HPDE6-E6E7 (cell line): ENCODE measurements around the gene SLC25A34.
"Not testable (repeated sequence)": the region's sequence is repeated elsewhere in the genome, so short reads cannot be mapped to it uniquely, and the experiment has no call there.

ENCODE experiments used
- DNase-seq: peaks from one replicate; pipeline ENCODE4 v3.0.0; 2011; ENCODE audit warnings: missing footprints; ENCODE audit errors: extremely low spot score

SLC25A34 gene

DNA sequence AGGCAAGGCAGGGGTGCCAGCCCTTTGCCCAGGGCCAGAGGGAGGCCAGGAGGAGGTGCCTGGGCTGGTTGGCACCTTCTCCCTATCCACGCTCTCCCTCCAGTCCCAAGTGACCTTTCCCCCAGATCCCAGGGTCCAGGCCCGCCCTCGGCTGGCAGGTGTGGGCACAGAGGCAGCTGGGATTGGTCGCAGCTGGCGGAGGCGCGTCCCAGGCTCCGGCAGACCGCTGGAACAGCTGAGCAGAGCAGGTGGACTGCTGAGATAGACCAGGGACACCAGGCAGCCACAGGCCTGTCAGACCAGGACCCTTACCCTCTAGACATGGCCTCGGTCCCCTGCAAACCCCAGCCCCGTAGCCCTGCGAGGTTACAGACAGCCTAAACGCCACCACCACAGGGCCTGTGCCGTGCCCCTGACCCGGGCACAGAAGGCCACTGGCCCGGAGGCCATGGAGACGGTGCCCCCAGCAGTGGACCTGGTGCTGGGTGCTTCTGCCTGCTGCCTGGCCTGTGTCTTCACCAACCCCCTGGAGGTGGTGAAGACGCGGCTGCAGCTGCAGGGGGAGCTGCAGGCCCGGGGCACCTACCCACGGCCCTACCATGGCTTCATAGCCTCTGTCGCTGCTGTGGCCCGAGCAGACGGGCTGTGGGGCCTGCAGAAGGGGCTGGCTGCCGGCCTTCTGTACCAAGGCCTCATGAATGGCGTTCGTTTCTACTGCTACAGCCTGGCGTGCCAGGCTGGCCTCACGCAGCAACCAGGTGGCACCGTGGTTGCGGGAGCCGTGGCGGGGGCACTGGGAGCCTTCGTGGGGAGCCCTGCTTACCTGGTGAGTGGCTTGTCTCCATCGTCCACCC lies at the start of gene SLC25A34:
Gene SLC25A34, plus strand, starts transcription at position 221 of the 854 bp plus-strand sequence. Its CDS starts 228 bp downstream, at position 449.
- no peak for DNase-seq

DNA sequence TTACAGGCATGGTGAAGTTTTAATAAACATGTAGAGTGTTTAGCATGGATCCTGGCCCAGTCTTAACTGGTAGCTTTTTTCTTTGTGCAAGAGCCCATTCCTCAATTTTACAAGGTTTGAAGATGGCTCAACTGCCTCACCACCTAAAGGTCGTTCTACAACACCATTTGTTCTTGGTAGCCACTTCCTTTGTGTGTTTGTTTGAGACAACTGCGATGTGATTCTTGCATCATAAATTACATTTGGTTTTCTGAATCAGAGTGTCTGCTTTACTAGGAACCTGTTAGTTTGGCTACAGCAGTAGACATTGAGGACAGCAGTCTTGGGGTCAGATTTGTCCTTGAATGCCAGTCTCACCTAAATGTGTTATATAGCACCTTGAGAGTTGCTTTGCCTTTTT lies 48.6 kb upstream of the SLC25A34 start:
- DNase-seq: no peak

DNA sequence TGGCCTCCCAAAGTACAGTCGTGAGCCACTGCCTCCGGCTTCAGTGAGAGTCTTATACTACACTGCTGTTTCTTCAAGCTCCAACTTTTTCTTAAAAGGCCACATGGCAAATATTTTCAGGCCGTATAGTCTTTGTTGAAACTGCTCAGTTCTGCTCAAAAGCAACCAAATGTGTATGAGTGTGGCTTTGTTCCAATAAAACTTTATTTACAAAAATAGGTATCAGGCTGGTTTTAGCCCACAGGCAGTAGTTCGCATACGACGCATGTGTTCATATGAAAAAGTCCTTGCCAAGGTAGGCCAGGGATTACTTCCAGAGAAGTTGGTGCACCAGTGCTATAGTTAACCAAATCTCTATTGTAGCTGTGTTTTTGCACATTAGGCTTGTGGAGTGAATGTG lies 45.7 kb upstream of the SLC25A34 start:
- DNase-seq: no peak

DNA sequence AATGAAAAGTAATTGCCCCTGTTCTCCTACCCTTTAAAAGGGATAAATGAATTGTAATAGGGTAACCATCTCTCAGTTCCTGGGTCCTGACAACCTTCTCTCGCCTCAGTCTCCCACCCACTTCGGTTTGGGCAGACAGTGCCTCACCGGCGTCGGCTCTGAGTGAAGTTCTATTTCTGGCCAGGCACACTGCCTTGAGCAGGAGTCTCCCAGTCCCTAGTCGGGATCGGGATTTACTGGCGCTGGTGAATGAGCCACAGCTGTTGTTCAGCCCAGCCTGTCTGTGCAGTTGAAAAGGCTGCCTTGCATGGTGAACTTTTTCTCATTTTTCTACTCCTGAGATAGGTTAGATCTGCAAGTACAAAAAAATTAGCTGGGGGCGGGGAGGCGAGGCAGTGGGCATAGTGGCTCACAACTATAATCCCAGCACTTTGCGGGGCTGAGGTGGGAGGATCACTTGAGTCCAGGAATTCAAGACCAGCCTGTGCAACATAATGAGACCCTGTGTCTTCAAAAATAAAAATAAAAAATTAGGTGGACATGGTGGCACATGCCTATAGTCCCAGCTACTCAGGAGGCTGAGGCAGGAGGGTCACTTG lies 44.5 kb upstream of the SLC25A34 start:
- no peak for DNase-seq

DNA sequence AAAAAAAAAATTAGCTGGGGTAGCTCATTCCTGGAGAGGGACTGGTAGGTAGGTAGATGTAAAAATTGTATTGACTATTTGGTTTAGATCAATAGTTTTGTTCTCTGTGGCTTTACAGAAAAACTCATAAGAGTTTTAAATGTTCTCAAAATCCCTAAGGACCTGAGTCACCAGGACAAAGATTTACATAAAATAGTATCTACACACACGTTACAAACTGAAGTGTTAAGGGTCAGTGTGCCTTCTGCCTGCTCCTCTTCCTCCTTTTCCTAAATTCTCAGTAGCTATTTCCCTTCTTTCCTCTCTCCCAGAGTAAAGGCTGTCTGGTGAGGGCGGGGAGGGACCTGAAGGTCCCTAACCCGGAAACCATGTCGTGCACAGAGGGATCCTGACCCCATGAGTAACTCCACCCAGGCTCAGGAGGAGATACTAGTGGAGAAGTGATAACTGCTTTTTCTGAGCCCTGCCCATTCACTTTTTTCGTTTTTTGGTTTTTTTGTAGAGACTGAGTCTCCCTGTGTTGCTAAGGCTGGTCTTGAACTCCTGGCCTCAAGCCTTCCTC lies 43.9 kb upstream of the SLC25A34 start:
- no peak for DNase-seq

DNA sequence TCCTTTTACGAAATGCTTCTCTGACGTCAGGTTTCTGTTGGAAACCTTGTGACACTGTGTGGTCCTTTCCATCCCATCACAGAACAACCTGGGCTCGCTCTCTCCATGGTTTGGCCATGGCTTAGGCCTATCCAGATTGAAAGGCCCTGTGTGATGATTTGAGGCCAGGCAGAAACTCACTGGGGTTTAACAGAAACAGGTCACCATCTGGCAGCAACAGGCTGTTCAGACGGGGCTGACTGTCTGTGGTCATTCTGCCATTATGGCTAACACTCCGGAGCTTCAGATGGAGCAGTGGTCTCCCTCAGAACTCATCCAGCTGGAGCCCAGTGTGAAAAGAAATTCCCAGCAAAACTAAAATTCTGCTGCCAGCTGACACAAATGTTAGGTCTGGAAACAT lies 42.7 kb upstream of the SLC25A34 start:
- DNase-seq: no peak

DNA sequence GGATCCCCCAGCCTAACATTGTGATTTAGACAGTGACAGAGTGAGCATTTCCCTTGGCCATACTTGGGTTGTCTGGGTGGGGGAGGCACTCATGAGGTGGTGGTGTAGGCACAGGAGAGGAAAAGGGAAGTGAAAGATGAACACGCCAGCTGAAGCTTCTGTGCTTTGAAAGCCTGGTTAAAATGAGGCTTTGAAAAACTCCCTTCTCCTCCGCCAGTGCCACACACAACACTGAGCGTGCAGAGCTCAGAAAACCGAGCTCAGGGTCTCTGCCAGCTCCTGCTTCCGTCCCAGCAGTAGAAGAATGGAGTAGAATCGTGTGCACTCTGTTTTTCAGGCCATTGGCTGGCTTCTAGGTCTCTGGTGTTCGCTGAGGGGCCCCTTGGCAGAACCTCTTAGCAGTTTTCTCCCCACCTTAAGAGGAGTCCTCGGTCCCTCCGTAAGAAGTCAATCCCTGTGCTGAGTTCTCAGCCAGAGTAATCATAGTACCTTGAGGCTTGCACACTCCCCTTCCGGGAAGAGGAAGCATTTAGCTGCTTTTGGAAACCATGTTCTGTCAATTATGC lies 39.0 kb upstream of the SLC25A34 start:
- DNase-seq: no peak

DNA sequence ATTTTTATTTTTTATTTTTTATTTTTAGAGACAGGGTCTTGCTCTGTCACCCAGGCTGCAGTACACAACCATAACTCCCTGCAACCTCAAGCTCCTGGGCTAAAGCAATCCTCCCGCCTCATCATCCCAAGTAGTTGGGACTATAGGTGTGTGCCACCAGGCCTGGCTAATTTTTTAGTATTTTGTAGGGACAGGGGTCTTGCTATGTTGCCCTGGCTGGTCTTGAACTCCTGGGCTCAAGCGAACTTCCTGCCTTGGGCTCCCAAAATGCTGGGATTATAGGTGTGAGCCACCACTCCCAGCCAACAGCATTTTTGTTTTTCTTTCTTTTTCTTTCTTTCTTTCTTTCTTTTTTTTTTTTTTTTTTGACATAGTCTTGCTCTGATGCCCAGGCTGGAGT lies 37.9 kb upstream of the SLC25A34 start:
- no peak for DNase-seq

DNA sequence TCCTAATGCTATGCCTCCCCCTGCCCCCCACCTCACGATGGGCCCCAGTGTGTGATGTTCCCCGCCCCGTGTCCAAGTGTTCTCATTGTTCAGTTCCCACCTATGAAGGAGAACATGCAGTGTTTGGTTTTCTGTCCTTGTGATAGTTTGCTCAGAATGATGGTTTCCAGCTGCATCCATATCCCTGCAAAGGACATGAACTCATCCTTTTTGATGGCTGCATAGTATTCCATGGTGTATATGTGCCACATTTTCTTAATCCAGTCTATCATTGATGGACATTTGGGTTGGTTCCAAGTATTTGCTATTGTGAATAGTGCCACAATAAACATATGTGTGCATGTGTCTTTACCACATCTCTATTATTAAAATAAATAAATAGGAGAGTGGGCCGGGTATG lies 36.7 kb upstream of the SLC25A34 start:
- not testable (repeated sequence) for DNase-seq

DNA sequence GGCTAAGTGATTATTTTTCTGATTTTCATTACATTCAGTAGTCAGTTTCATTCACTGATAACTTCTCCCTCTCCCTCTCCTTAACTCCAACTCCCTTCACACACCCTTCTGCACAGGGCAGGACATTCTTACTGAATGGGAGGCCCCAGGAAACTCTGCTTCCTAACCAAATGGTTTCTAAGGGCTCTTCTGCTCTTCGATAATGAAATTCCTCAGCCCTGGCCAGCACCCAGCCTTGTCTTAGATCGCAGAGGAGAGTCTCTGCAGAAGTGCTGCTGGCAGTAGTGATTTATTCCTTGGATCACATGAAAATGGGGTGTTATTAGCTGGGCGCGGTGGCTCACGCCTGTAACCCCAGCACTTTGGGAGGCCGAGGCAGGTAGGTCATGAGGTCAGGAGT lies 35.5 kb upstream of the SLC25A34 start:
- no peak for DNase-seq

DNA sequence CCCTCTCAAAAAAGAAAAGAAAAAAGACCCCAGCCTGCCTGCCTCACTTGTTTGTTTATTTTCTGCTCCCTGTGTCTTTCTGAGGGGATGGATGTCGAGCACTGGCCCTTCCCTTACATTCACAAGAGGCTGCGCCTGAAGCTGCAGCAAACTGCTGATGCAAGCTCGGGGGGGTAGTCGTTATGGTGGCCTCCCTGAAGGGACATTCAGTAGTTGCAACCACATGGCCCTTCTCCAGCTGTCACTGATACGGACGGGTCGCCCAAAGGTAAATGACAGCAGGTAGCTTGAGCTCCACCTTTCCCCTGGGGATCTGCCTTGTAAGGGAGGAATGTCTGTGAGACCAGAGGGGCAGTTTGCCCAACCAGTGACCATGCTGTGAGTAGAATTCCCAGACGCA lies 34.3 kb upstream of the SLC25A34 start:
- no peak for DNase-seq

DNA sequence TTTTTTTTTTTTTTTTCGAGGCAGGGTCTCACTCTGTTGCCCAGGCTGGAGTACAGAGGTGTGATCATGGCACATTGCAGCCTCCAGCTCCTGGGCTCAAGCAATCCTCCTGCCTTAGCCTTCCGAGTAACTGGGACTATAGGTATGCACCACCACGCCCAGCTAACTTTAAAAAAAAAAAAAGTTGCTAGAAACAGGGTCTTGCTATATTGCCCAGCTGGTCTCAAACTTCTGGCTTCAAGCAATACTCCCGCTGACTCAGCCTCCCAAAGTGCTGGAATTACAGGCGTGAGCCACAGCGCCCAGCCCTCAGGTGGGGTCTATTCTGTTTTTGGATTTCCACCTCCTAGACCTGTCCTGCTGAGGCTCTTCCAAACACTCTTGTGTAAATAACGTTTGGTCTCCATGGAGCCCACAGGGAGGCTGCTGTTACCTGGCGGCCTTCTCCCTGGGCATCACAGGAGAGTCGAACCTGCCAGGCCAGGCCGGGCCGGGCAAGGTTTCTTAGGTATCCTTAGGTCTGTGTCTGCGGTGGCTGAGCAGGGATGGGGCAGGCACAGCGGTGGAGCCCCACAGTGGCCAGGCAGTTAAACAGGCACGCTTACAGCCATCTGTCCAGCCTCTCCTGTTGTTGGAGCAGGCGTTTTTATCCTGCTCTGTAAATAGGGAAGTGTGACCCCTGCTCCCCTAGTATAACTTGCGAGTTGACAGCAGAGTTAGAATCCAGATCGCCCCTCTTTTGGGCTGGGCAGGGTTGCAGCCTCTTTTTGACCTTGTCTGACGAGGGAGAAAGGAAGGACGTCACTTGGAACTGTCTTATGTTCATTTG lies 33.1 kb upstream of the SLC25A34 start:
- no peak for DNase-seq

DNA sequence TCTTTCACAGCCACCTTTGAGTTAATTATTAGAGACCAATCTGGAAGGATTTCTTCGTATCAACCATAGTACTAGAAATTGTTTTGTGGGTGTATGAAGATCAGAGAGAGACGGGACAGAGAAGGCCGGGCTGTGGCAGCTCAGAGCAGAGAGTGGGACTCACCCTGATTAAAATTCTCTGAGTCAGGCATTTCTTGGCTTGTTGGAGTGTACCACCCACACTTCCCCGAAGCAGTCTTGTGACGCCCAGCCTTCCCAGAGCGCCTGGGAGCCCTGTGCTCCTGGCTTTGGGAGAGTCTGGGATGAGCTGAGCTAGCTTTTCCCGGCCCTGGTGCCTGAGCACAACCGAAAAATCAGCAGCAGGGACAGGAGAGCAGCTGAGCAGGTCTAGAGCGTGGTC lies 32.5 kb upstream of the SLC25A34 start:
- no peak for DNase-seq

DNA sequence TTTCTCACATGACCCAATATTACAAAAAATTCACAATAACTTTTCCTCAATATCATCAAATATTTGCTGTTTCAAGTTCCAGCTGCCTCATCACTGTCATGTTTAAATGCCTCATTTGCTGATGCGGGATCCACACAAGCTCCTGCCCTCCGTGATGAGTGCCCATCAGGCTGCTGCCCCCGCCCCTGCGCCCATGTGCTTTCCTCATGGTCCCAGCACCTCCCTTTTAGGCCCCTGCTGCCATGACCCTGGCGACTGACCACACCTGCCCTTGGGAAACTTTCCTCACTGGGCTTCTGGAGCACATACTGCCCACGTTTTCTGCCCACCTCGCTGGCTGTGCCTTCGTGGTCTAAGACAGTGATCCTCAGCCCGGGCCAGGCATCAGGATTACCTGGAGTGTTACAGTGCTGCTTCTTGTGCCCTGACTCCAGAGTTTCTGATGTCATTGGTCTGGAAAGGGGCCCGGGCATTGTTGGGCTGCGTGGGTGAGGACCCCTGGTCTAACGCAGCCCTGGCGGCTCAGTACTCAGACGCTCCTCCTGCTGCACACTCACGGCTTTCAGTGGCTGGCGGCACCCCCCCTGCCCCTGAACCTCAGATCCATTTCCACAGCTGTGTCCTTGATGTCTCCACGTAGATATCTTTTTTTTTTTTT lies 31.4 kb upstream of the SLC25A34 start:
- no peak for DNase-seq

DNA sequence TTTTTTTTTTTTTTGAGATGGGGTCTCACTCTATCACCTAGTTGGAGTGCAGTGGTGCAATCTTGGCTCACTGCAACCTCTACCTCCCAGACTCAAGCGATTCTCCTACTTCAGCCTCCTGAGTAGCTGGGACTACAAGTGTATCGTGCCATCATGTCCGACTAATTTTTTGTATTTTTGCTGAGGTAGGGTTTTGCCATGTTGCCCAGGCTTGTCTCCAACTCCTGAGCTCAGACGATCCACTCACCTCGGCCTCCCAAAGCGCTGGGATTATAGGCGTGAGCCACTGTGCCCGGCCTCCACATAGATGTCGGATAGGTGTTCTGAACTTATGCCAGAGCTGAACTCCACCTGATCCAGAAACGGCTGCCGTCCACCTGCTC lies 30.9 kb upstream of the SLC25A34 start:
- no peak for DNase-seq

DNA sequence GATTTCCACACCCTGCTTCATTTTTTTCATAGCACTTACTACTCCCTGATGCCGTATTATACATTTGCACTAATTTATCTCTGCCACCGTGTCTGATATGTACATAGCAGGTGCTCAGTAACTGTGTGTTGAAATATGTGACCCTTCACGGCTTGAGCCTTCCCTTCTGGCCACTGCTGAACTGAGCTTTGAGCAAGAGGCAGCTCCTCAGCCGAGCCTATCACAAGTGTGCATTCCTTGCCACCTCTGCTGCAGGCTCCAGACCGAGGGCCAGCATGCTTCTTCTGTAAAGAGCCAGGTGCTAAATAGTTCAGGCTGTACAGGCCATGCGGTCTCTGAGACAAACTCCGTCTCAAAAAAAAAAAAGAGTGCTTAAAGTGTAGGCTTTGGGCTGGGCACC lies 29.3 kb upstream of the SLC25A34 start:
- no peak for DNase-seq

DNA sequence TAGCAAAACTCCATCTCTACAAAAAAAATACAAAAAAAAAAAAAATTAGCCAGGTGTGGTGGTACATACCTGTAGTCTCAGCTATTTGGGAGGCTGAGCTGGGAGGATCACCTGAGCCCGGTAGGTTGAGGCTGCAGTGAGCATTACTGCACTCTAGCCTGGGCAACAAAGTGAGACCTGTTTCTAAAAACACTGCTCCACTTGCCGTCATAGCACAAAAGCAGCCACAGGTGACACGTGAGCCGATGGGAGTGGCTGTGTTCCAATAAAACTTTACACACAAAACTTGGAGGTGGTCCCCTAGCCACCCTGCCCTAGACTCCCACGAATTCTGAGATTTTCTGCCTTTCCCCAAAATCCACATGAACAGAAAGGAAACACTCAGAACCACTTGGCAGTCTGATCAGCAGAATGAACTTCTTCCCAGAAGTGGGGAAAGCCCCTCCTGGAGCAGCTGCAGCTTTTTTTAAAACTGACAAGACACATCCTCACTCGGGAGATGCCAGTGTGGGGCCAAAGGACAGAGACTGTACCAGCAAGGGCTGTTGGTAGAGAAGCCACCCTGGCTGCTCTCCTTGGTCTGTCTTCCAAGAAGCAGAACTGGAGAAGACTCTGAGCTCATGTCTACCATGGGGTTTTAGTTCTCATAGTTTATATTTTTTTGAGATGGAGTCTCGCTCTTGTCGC lies 28.7 kb upstream of the SLC25A34 start:
- no peak for DNase-seq

DNA sequence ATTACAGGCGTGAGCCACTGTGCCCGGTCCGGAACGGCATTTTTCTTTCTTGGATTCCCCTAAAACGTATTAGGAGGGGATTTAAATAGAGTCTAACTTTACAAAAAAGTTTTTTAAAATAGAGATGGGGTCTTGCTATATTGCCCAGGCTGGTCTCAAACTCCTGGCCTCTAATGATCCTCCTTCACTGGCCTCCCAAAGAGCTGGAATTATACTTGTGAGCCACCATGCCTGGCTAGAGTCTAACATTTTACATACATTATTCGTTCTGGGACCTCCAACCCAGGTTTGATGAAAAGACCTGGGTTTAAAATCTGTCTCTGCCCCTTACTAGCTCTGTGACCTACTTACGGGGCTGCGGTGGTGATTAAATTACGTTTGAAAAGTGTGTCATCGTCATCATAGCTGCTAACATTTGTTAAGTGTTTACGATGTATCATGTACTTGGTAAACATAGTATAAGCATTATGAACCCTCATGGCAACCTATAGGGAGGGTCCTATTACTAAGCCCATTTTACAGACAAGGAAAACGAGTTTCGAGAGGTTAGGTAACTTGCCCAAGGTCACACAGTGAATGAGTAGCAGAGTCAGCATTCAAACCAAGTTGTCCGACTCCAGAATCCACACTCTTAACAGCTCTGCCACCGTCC lies 27.4 kb upstream of the SLC25A34 start:
- DNase-seq: no peak

DNA sequence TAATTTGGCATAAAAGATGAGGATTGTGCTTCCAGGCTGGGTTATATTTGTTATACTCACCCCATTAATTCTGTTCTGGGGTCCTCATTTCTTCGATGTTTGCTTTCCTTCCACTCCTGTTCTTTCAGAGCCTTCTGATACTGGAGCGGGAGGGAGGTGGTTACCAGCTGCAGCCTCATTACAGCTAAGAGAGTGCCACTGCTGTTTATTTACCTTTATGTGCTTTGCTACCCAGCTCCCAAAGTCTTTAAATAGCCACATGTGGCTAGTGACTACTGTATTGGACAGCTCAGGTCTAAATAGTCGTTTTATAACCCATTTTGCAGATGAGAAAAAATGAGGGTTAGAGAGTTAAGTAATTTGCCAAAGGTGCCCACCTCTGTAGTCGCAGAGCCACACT lies 26.8 kb upstream of the SLC25A34 start:
- no peak for DNase-seq

DNA sequence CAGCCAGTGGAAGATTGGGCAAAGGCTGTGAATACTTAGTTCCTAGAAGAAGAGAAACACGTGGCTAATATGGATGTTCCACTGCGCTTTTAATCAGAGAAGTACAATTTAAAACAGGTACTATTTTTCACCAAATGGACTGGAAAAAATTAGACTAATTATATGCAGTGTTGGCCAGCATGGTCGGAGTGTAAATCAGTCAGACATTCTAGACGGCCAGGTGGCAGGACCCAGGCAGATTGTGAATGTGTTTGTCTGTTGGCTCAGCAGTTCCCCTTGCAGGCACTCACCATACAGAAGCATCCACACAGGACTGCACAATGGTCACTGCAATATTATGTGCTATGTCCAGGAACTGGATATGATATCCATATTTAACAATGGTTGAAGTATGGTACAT lies 23.9 kb upstream of the SLC25A34 start:
- no peak for DNase-seq
